GM04503 (cell line): Measurements from ENCODE around the gene MAP3K8.
"Not testable (repeated sequence)": the region's sequence is repeated elsewhere in the genome, so short reads cannot be mapped to it uniquely, and the experiment has no call there.

Source experiments
- DNase-seq: peaks from one replicate; pipeline ENCODE4 v3.0.0-alpha.2; 2012; ENCODE audit warnings: low read depth

MAP3K8 gene

DNA sequence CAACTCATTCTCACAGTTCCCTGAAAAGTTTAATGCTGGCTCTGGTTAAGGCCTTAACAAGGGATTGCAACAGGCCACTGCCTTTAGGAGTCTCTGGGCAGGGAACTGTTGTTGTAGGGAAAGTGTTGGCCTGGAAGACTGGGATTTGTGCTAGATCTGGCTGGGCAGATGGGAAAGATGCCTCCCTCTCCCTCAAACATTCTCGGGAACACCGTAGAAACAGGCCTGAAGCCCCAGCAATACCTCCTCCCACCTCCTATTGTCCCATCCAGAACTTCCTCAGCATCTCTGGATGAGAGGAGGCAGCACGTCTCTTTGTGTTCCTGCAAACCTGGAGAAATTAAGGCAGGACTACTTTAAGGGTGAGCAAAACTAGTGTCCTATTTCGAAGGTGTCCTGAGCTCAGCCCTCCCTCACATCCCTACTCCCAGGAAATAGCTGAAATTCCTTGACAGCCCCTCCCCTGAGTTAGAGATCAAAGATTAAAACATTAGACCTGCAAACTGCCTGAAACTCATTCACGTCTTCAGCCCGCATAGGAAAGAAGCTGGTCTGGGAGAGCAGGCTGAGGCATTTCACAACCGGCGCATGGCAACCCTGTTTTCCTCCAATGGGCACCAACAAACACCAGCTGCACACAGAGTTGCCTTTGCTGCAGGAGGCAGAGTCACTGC lies 10.9 kb upstream of the MAP3K8 start:
- DNase-seq = peak; percentile 47

DNA sequence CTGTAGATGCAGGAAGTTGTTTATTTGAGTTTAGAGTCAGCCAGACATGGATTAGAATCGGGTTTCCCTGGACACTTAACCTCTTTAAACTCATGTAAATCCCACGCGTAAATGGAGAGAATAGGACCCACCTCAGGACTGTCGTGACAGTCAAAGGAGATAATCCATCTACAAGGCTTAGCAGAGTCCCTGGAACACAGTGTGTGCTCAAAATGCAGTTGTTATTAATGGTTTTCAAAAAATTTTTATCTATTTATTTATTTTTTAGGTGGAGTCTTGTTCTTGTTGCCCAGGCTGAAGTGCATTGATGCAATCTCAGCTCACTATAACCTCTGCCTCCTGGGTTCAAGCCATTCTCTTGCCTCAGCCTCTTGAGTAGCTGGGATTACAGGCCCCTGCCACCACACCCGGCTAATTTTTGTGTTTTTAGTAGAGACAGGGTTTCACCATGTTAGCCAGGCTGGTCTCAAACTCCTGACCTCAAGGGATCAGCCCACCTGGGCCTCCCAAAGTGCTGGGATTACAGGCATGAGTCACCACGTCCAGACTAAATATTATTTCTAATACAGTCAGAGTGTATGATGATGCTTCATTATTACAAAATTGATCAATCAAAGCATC lies 10.2 kb upstream of the MAP3K8 start:
- not testable (repeated sequence) for DNase-seq

DNA sequence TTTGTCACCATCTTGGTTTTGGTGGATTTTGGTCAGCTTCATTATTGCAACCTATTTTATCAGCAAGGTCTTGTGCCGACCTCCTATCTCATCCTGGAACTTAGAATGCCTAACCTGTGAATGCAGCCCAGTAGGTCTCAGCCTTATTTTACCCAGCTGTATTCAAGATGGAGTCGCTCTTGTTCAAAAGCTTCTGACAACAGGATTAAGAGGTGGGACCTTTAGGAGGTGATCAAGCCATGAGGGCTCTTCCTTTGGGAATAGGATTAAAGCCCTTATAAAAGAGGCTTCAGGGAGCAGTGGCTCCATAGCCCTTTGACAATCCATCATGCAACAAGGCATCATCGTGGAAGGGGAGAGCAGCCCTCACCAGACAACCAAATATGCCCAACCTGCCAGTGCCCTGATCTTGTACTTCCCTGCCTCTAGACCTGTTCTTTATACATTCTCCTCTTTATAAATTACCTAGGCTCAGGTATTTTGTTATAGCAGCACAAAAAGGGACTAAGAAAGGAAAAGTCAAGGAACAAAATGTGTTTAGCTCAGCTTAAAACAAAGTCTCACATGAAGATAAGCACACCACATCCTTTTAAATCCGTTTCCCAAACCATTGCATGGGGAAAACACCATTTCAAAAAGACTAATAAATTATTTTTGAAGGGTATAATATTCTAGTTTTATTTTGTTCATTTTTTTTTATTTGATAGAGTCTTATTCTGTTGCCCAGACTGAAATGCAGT lies 8.5 kb upstream of the MAP3K8 start:
- no peak for DNase-seq

GRCh38 chr10:30430544-30431298 lies 3.3 kb upstream of the MAP3K8 start:
- DNase-seq = no peak

GRCh38 chr10:30431435-30431911 lies 2.5 kb upstream of the MAP3K8 start:
- DNase-seq = no peak

GRCh38 chr10:30432622-30433305 lies 1.2 kb upstream of the MAP3K8 start:
- DNase-seq = no peak

DNA sequence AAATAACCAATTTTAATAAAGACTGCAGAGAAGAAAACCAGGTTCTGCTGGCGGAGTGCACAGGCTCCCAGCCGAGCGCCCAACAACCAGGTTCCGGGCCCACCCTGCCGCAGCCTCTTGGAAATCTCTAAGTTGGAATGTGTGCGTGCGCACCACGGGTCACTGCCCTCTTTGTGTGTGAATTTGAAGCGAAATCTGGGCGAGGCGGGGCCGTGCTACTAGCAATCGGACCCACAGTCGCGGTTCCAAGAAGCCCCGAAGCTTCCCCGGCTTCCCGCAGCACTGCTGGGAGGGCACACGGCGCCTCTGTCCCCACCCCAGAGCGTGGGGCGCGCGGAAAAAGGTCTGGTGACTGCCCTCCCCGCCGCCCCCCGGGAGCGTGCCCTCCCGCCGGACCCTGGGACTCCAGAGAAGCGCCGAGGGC lies 666 bp upstream of the MAP3K8 start:
- peak; percentile 21 for DNase-seq

DNA sequence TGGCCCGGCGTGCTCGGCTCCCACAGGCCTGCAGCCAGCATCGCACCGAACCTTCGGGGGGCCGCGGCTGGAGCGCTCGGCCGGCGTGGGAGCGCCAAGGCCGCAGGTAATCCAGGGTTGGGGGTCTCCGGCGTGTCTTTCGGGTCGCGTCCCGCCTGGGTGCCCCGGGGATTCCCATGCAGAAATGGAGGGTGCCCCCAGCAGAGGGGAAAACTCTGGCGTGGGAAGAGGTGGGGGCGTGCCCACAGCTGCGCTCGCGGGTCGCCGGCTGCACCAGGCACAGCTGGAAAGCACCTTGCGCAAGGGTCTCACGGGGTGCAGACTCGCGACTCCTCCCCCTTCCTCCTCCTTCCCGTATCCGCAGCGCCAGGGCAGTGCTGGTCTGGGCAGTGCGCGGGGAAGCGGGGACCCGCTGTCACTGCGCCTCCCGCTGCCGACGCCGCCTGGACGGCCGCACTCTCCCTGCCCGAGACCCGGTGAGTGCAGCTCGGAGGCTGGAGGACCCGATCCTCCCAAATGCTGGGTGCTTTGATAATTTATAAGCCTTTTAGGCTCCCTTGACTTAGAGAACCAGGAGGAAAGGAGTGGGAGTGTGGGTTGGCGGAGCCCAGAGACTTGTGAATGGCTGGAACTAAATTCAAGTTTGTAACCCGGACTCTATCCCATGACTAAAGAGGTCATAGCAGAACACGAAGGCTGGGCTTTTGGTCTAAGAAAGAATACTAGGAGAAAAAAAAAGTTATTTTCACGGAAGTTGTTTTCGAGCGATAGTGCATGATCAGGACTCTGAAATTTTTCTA lies 489 bp downstream of the MAP3K8 start:
- DNase-seq = peak; percentile 37

- DNase-seq = peak; percentile 21
Observed at GRCh38 chr10:30435073-30435422, 1.1 kb downstream of the MAP3K8 start.

DNA sequence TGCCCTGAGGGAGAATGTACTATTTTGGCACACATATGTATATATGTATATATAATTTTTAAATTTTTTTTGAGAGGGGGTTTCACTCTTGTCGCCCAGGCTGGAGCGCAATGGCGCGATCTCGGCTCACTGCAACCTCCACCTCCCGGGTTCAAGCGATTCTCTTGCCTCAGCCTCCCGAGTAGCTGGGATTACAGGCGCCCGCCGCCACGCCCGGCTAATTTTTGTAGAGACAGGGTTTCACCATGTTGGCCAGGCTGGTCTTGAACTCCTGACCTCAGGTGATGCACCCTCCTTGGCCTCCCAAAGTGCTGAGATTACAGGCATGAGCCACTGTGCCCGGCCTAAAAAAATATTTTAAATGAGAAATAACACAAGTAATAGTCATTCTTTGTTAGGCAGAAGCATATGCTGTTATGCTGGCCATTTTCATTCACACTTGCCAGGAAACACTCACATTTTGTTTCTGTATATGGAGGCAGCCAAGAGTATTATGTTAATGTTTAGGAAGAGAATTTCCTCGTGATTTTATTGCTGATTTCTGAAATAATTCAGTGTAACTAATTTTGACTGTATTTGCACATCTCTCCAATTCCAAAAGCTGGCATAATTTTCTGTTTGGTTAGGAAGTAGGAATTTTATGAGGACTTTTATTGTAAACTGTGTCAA lies 1.6 kb downstream of the MAP3K8 start:
- DNase-seq = not testable (repeated sequence)

DNA sequence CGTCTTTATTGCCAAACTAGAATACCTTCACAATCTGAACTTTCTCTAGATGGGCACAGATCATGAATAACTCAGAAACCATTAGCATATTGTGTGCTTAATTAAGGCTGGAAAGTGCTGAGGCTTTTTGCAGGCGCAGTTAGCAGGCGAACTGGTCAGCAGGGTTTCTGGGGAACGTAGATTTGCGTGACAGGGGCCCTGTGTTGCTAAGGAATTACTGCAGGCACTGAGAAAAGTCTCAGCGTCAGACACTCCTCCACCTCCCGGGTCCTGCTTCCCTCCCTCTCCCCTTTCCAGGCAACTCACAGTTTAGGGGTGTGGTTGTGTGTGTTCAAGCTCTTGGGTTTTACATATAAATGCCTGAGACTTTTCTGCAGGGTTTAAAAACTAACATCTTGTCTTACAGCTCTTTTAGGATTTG lies 2.2 kb downstream of the MAP3K8 start:
- DNase-seq = peak; percentile 69

- no peak for DNase-seq
Observed at GRCh38 chr10:30436671-30437030, 2.7 kb downstream of the MAP3K8 start.

DNA sequence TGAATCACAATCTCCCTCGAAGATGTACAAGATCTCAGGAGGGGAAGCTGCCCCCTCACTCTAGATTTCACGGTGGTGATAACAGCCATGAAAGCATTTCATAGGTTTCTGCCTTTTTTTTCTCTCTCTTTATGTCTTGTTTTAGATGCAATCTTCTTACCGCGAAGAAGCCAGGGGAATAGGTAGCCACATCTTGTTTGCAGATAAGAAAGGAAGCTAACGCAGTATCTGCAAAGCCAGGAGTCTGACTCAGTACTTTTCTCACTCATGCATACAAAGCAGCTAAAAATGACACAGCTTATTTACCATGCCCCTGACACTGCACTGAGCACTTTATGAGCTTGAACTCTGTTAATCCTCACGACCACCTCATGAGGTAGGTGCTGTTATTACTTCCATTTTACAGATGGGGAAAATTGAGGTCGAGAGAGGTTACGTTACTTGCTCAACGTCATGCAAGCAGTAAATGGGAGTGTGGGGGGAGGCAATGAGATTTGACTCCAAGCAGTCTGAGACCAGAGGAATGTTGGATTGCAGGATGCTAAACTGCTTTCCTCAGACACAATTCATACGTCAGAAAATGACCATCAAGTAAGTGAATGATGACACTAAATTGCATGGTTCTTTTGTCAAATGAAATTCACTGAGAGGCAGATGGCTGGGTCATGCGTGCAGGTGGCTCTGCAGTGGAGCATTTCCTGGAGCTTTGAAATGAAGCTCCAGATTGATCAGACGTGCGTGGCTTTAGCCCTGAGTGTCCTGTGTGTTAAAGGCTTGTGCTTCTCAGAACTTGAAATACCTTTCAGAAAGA lies 3.3 kb downstream of the MAP3K8 start:
- DNase-seq = peak; percentile 36

DNA sequence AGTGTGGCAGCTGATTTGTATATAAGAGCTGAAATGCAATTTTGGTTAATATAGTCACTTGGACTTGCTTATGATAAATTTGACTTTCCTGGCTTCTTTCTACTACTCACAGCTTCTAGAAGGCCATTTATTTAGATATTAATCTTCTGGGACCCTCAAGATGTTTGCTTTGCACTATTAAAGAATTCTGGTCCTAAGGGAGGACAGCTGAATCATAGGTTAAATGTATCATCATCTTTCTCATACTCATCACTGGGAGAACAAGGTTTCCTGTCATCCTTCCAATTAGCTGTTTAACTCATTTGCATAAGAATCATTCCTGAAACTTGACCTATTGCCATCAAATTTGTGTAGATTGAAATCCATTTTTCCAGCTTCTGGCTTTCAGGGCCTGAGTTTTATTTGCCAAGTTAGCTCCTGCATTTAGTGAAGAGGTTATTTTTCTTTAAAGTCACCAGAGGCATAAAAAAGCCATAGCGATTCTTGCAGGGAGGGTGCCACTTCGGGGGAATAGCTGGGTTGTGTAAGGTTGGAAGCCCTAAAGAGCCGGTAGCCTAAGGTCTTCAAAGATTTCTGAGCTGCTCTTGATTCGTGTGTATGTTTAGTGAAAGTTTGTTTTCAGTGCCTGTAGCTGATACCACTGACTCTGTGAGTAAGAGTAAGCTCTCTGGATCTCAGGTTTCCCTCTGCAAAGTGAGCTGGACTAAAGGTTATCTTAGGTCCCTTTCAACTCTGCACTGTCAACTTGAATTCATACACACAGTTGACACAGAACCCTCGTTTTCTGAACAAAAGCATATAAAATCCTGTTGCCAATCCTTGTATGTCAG lies 4.3 kb downstream of the MAP3K8 start:
- peak; percentile 11 for DNase-seq

GRCh38 chr10:30439931-30440330 lies 5.9 kb downstream of the MAP3K8 start:
- DNase-seq = no peak

GRCh38 chr10:30442019-30442606 lies 8.1 kb downstream of the MAP3K8 start:
- DNase-seq = no peak

GRCh38 chr10:30443049-30443448 lies 9.1 kb downstream of the MAP3K8 start:
- DNase-seq = no peak

DNA sequence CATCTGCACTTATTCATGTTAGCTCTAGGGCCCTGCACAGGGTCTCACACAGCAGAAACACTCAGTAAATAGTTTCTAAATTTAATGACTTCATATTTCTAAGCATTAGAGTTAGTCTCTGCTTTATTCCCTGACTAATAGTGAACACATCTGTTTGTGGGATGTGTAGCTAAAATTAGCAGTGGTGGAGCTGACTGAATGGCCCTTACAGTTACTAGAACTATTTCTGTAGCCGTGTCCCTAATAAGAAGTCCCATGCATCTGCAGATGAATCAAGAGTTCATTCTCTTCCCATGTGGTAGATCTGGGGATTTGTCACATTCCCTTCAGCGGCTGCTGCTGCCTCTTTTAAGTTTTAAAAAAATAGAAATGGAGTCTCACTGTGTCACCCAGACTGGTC lies 11.7 kb downstream of the MAP3K8 start:
- peak; percentile 90 for DNase-seq
